Cardiac muscle cell (in vitro differentiated cells and primary cell): Measurements from ENCODE around the gene OR2AP1. TPM values are rescaled to one million over a fixed set of nuclear protein-coding genes. Genes with fewer than 3 reads are reported as not detected.
A peak's percentile ranks its signal among the peaks of the same experiment; 100 is the strongest.

Experiments
- DNase-seq, 2 donors: peaks; one replicate each; pipeline versions ENCODE4 v3.0.0 to v3.0.0-alpha.2; 2010 to 2017; ENCODE audit warnings: low read depth in 1 of 2, low spot score in 1 of 2
- H3K27ac ChIP-seq: fragments of 200-600 bp; sonication (generic); 2 replicates; pipeline ENCODE4 v1.5.1; 2016
- H3K27me3 ChIP-seq: fragments of 200-600 bp; sonication (generic); 2 replicates; pipeline ENCODE4 v1.6.0; 2016; ENCODE audit warnings: control low read depth
- H3K36me3 ChIP-seq: fragments of 200-600 bp; sonication (generic); 2 replicates; pipeline ENCODE4 v1.5.1; 2016; ENCODE audit warnings: control low read depth
- H3K4me1 ChIP-seq: fragments of 200-600 bp; sonication (generic); 2 replicates; pipeline ENCODE4 v1.8.1; 2017; ENCODE audit warnings: low read depth, mild to moderate bottlenecking, mixed run types
- H3K4me3 ChIP-seq: fragments of 200-600 bp; sonication (generic); 2 replicates; pipeline ENCODE4 v1.5.1; 2016; ENCODE audit warnings: mild to moderate bottlenecking
- H3K9me3 ChIP-seq: fragments of 200-600 bp; sonication (generic); 2 replicates; pipeline ENCODE4 v1.5.1; 2017; ENCODE audit warnings: low read depth, mild to moderate bottlenecking, control low read depth
- polyA plus RNA-seq: library from polyadenylated mRNA; unstranded; fragments of >200 nt; fragmentation: Nextera tagmentation; extraction: Ambion mirVana; gene quantifications from 2 replicates; pipeline ENCODE4 v1.2.1, GENCODE V29; 2016
- total RNA-seq: library from RNA; depleted of rRNA; stranded (reverse); fragments of >200 nt; gene quantifications from 2 replicates; pipeline ENCODE4 v1.2.3, GENCODE V29; 2016
- TF ChIP-seq, protein P1 (sequence below): IDR thresholded peaks from 2 replicates; pipeline ENCODE4 v1.5.1; 2012; ENCODE audit warnings: low read depth, mild to moderate bottlenecking, low read length

OR2AP1 gene
- total and polyA plus RNA-seq, 2 experiments from 2014 or later, result not detected

DNA sequence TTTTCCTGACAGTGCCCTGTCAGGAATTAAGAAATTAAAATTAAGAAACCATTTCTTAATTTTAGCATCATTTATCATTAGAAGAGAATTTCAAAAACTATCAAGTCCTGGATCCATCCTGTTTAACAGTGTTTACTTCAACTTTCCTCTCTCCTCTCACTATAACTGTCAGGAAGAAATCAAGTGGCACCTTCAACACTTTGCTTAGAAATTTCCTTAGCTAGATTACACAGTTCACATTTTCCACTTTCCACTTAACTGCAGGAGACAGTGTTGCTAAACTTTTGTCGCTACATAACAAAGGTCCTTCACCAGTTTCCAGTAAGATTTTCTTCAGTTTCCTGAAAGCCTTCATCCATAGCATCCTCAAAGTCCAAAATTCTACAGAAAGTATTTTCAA is 42.5 kb downstream of the OR2AP1 start:
- no peaks in the 10 kb centered on the region for H3K27me3 ChIP-seq
- H3K4me1 ChIP-seq, result no peaks in the 10 kb centered on the region
- H3K4me3 ChIP-seq, result no peak overlapping the region
- H3K36me3 ChIP-seq, result no peaks in the 10 kb centered on the region
- H3K9me3 ChIP-seq, result no peaks in the 10 kb centered on the region
- H3K27ac ChIP-seq, result no peak overlapping the region
- no peak for DNase-seq
- TF ChIP-seq, protein P1, sequence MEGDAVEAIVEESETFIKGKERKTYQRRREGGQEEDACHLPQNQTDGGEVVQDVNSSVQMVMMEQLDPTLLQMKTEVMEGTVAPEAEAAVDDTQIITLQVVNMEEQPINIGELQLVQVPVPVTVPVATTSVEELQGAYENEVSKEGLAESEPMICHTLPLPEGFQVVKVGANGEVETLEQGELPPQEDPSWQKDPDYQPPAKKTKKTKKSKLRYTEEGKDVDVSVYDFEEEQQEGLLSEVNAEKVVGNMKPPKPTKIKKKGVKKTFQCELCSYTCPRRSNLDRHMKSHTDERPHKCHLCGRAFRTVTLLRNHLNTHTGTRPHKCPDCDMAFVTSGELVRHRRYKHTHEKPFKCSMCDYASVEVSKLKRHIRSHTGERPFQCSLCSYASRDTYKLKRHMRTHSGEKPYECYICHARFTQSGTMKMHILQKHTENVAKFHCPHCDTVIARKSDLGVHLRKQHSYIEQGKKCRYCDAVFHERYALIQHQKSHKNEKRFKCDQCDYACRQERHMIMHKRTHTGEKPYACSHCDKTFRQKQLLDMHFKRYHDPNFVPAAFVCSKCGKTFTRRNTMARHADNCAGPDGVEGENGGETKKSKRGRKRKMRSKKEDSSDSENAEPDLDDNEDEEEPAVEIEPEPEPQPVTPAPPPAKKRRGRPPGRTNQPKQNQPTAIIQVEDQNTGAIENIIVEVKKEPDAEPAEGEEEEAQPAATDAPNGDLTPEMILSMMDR, result no peak

DNA sequence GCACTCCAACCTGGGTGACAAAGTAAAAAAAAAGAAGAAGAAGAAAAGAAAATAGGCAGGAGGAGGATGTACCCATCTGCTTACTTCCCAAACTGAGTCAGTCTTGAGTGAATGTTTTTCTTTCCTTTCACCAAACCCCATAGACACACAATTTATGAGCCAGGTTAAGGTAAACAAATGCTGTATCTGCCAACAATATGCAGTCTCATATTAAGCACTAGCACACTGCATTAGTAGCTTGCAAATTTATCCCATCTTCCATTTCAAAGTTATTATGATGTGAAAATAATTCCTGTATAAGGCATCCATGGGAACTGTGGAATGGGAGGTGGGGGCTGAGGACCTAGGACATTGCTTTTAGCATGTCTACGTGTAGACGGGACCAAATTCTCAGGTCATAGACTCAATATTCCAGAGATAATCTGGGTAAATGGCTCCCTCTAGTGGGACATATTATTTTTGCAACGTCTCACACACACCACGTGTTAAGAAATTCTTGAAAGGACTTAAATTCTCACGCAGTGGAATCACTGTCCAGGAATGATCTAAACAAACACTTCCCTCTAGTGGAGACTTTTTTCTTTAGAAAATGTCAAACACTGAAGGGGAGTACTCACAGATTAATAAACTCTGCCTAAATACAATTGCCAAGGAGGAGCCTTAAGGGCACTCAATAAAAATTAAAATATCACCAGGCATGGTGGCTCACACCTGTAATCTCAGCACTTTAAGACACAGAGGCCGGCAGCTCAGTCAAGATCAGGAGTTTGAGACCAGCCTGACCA is 47.3 kb downstream of the OR2AP1 start:
- H3K4me3 ChIP-seq, result no peak overlapping the region
- H3K4me1 ChIP-seq, result no peaks in the 10 kb centered on the region
- DNase-seq, result peak; percentile 91 to 94
- TF ChIP-seq, protein P1, result peak; percentile 79
- peaks cover 6% of the 10 kb centered on the region for H3K27me3 ChIP-seq
- no peaks in the 10 kb centered on the region for H3K36me3 ChIP-seq
- no peak overlapping the region for H3K27ac ChIP-seq
- no peaks in the 10 kb centered on the region for H3K9me3 ChIP-seq

DNA sequence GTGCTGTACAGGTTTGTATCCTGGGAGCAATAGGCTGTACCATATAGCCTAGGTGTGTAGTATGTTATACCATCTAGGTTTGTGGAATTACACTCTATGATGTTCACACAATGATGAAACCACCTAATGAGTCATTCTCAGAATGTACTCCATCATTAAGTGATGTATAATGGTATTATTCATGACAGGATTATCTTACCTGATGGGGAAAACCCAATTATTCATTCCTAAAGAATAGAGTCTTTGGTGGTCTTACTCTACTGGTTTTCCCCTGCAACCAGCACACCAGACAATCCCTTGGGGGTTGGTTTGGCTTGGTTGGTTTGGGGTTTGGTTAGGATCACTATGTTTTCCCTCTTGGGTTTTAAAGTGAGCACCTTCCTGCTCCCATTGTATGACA is 51.8 kb downstream of the OR2AP1 start:
- H3K27me3 ChIP-seq, result peaks cover 9% of the 10 kb centered on the region

More for the DNA sequence above, 51.8 kb downstream of the OR2AP1 start:
- no peak for DNase-seq
- H3K27ac ChIP-seq, result no peak overlapping the region
- no peaks in the 10 kb centered on the region for H3K4me1 ChIP-seq
- no peak overlapping the region for H3K4me3 ChIP-seq
- TF ChIP-seq, protein P1, result no peak
- no peaks in the 10 kb centered on the region for H3K36me3 ChIP-seq
- no peaks in the 10 kb centered on the region for H3K9me3 ChIP-seq

Other genes with a start within 250 kb of the OR2AP1 start
- not detected in 2 replicates for gene OR6C3, start 241.7 kb upstream of the OR2AP1 start, total RNA-seq
- not detected in 2 replicates for gene OR6C3, start 241.7 kb upstream of the OR2AP1 start, polyA plus RNA-seq
- not detected in 2 replicates for gene OR6C75, start 209.5 kb upstream of the OR2AP1 start, total RNA-seq
- not detected in 2 replicates for gene OR6C75, start 209.5 kb upstream of the OR2AP1 start, polyA plus RNA-seq
- not detected in 2 replicates for gene OR6C65, start 171.9 kb upstream of the OR2AP1 start, total RNA-seq
- not detected in 2 replicates for gene OR6C65, start 171.9 kb upstream of the OR2AP1 start, polyA plus RNA-seq
- gene OR6C76, start 146.2 kb upstream of the OR2AP1 start, total RNA-seq, result not detected in 2 replicates
- gene OR6C76, start 146.2 kb upstream of the OR2AP1 start, polyA plus RNA-seq, result not detected in 2 replicates
- not detected in 2 replicates for gene OR6C2, start 128.4 kb upstream of the OR2AP1 start, total RNA-seq
- gene OR6C2, start 128.4 kb upstream of the OR2AP1 start, polyA plus RNA-seq, result not detected in 2 replicates
- not detected in 2 replicates for gene OR6C70, start 102.3 kb upstream of the OR2AP1 start, total RNA-seq
- gene OR6C70, start 102.3 kb upstream of the OR2AP1 start, polyA plus RNA-seq, result not detected in 2 replicates
- not detected in 2 replicates for gene OR6C68, start 80.1 kb upstream of the OR2AP1 start, total RNA-seq
- gene OR6C68, start 80.1 kb upstream of the OR2AP1 start, polyA plus RNA-seq, result not detected in 2 replicates
- gene OR6C4, start 22.9 kb upstream of the OR2AP1 start, total RNA-seq, result not detected in 2 replicates
- gene OR6C4, start 22.9 kb upstream of the OR2AP1 start, polyA plus RNA-seq, result not detected in 2 replicates
- not detected in 2 replicates for gene OR10P1, start 64.4 kb downstream of the OR2AP1 start, total RNA-seq
- not detected in 2 replicates for gene OR10P1, start 64.4 kb downstream of the OR2AP1 start, polyA plus RNA-seq
- 93.9 and 101 TPM in 2 replicates for gene ITGA7, start 135.4 kb downstream of the OR2AP1 start, total RNA-seq
- 32.9 and 39.5 TPM in 2 replicates for gene ITGA7, start 135.4 kb downstream of the OR2AP1 start, polyA plus RNA-seq
- 133 and 194 TPM in 2 replicates for gene BLOC1S1, start 143.6 kb downstream of the OR2AP1 start, total RNA-seq
- gene BLOC1S1, start 143.6 kb downstream of the OR2AP1 start, polyA plus RNA-seq, result 147 and 159 TPM in 2 replicates
- gene RDH5, start 147.9 kb downstream of the OR2AP1 start, total RNA-seq, result 10.1 and 11.2 TPM in 2 replicates
- gene RDH5, start 147.9 kb downstream of the OR2AP1 start, polyA plus RNA-seq, result 6.6 and 12.6 TPM in 2 replicates
- gene CD63, start 156.5 kb downstream of the OR2AP1 start, total RNA-seq, result 268 and 584 TPM in 2 replicates
- gene CD63, start 156.5 kb downstream of the OR2AP1 start, polyA plus RNA-seq, result 694 and 1,103 TPM in 2 replicates
- 53.1 and 54.2 TPM in 2 replicates for gene GDF11, start 170.7 kb downstream of the OR2AP1 start, total RNA-seq
- 13.5 and 14.1 TPM in 2 replicates for gene GDF11, start 170.7 kb downstream of the OR2AP1 start, polyA plus RNA-seq
- 131 and 197 TPM in 2 replicates for gene SARNP, start 245.3 kb downstream of the OR2AP1 start, total RNA-seq
- gene SARNP, start 245.3 kb downstream of the OR2AP1 start, polyA plus RNA-seq, result 227 and 236 TPM in 2 replicates
- gene ORMDL2, start 245.6 kb downstream of the OR2AP1 start, total RNA-seq, result 9.0 and 9.4 TPM in 2 replicates
- gene ORMDL2, start 245.6 kb downstream of the OR2AP1 start, polyA plus RNA-seq, result 54.3 and 58.9 TPM in 2 replicates